Neural cell (in vitro differentiated cells): ENCODE measurements around the gene PKDCC.

Source experiments
- CTCF ChIP-seq: fragments of 450-650 bp; IDR thresholded peaks from 2 replicates; pipeline ENCODE4 v1.5.1; 2014; ENCODE audit warnings: antibody characterized with exemption, mild to moderate bottlenecking, moderate library complexity; ENCODE audit not compliant: poor library complexity, severe bottlenecking
- POLR2AphosphoS5 ChIP-seq: IDR thresholded peaks from 2 replicates; pipeline ENCODE4 v1.6.1; 2012
- REST ChIP-seq: IDR thresholded peaks from 2 replicates; pipeline ENCODE4 v1.6.1; 2012; ENCODE audit warnings: borderline replicate concordance
- TAF1 ChIP-seq: IDR thresholded peaks from 2 replicates; pipeline ENCODE4 v1.6.1; 2012; ENCODE audit warnings: low read depth

DNA sequence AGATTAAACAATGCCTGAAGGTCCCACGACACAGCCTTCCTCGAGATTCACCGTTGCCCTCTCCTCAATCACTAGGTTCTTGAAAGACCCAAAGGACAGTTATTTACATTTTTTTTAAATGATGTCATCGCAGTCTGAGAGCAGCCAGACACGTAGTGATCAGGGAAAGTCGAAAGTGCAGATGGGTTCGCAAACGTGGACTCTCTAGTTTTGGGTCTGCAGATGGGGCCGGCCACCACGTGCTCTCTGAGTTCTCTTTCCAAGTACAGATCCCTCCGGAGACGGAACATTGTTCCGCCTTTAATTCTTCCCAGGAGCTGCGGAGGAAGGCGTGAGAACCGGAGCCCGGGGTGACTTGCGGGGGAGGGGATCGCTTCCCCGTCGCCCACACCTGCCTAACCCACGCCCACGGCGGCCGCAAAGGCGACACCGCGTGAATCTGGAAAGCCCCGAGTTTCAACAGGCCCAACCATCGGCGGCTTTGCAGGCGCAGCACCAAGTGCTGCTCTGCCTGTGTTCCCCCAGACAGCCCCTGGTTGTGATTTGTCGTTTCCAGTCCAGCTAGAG lies 54.3 kb downstream of the PKDCC start:
- TF ChIP-seq REST = no peak
- no peak for TF ChIP-seq CTCF
- TF ChIP-seq POLR2AphosphoS5 = no peak
- no peak for TF ChIP-seq TAF1
